SU-DHL-6 (cell line): ENCODE results near the gene DIAPH2.

Source experiments
- EZH2phosphoT487 ChIP-seq: fragments of 200-600 bp; sonication (generic), shearing (Covaris generic); conservative IDR thresholded peaks from 2 replicates; pipeline ENCODE4 v1.6.1; 2018; ENCODE audit warnings: mild to moderate bottlenecking, antibody characterized with exemption, low read length, moderate library complexity, mixed read lengths
- TF ChIP-seq, protein P1 (sequence below): fragments of 200-600 bp; sonication (generic); IDR thresholded peaks from one replicate; pipeline ENCODE4 v1.5.1; 2017; ENCODE audit warnings: antibody characterized with exemption, mild to moderate bottlenecking, low read length, moderate library complexity; ENCODE audit not compliant: insufficient read depth, poor library complexity, severe bottlenecking

GRCh38 chrX:97109730-97110129 lies 425.1 kb downstream of the DIAPH2 start:
- TF ChIP-seq, protein P1, sequence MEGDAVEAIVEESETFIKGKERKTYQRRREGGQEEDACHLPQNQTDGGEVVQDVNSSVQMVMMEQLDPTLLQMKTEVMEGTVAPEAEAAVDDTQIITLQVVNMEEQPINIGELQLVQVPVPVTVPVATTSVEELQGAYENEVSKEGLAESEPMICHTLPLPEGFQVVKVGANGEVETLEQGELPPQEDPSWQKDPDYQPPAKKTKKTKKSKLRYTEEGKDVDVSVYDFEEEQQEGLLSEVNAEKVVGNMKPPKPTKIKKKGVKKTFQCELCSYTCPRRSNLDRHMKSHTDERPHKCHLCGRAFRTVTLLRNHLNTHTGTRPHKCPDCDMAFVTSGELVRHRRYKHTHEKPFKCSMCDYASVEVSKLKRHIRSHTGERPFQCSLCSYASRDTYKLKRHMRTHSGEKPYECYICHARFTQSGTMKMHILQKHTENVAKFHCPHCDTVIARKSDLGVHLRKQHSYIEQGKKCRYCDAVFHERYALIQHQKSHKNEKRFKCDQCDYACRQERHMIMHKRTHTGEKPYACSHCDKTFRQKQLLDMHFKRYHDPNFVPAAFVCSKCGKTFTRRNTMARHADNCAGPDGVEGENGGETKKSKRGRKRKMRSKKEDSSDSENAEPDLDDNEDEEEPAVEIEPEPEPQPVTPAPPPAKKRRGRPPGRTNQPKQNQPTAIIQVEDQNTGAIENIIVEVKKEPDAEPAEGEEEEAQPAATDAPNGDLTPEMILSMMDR: no peak
- no peak for TF ChIP-seq EZH2phosphoT487
